WERI-Rb-1 (cell line): Measurements from ENCODE around the gene ZNF19.

Experiments used
- DNase-seq: peaks from one replicate; pipeline ENCODE4 v3.0.0-alpha.2; 2020
- H3K27ac ChIP-seq: fragments of 250-450 bp; sonication (Bioruptor Pico); 2 replicates; pipeline ENCODE4 v1.5.1; 2020; ENCODE audit warnings: mild to moderate bottlenecking, moderate library complexity
- H3K27me3 ChIP-seq: fragments of 250-450 bp; sonication (Bioruptor Pico); 2 replicates; pipeline ENCODE4 v1.5.1; 2021; ENCODE audit warnings: mild to moderate bottlenecking, low read depth, moderate library complexity; ENCODE audit not compliant: insufficient read depth, severe bottlenecking
- H3K36me3 ChIP-seq: fragments of 250-450 bp; sonication (Bioruptor Pico); 2 replicates; pipeline ENCODE4 v1.5.1; 2020; ENCODE audit warnings: mild to moderate bottlenecking, moderate library complexity
- H3K4me3 ChIP-seq: 2 replicates; pipeline ENCODE4 v1.5.1; 2011; ENCODE audit warnings: low read depth, mild to moderate bottlenecking, control low read depth, low read length
- H3K9me3 ChIP-seq: fragments of 250-450 bp; sonication (Bioruptor Pico); 2 replicates; pipeline ENCODE4 v1.5.1; 2021; ENCODE audit warnings: mild to moderate bottlenecking, moderate library complexity; ENCODE audit not compliant: severe bottlenecking
- CTCF ChIP-seq: IDR thresholded peaks from 2 replicates; pipeline ENCODE4 v1.5.1; 2011; ENCODE audit warnings: low read depth, mild to moderate bottlenecking, control low read depth, inconsistent platforms, low read length

The ZNF19 gene

GRCh38 chr16:71440669-71441347 is 48.3 kb downstream of the ZNF19 start:
- H3K4me3 ChIP-seq, result no peak overlapping the region
- TF ChIP-seq CTCF, result peak; percentile 61
- peak; percentile 26 for DNase-seq

GRCh38 chr16:71439523-71439922 is 49.6 kb downstream of the ZNF19 start:
- Histone ChIP-seq H3K36me3 (no peaks in the 10 kb centered on the region), H3K4me3 (no peak overlapping the region), H3K9me3 (no peaks in the 10 kb centered on the region), H3K27ac (no peak overlapping the region), H3K27me3 (no peaks in the 10 kb centered on the region)
- DNase-seq, result no peak
- TF ChIP-seq CTCF, result no peak

More at GRCh38 chr16:71440669-71441347, 48.3 kb downstream of the ZNF19 start:
- Histone ChIP-seq H3K36me3 (no peaks in the 10 kb centered on the region), H3K9me3 (no peaks in the 10 kb centered on the region), H3K27ac (no peak overlapping the region), H3K27me3 (no peaks in the 10 kb centered on the region)

GRCh38 chr16:71436473-71436872 is 52.7 kb downstream of the ZNF19 start:
- TF ChIP-seq CTCF, result no peak
- H3K27ac ChIP-seq, result no peak overlapping the region

GRCh38 chr16:71432906-71433305 is 56.2 kb downstream of the ZNF19 start:
- TF ChIP-seq CTCF, result no peak
- no peak for DNase-seq
- H3K4me3 ChIP-seq, result no peak overlapping the region
- no peaks in the 10 kb centered on the region for H3K9me3 ChIP-seq
- H3K27ac ChIP-seq, result no peak overlapping the region
- no peaks in the 10 kb centered on the region for H3K36me3 ChIP-seq
- no peaks in the 10 kb centered on the region for H3K27me3 ChIP-seq

More at GRCh38 chr16:71436473-71436872, 52.7 kb downstream of the ZNF19 start:
- no peak for DNase-seq
- no peaks in the 10 kb centered on the region for H3K36me3 ChIP-seq
- no peak overlapping the region for H3K4me3 ChIP-seq
- no peaks in the 10 kb centered on the region for H3K27me3 ChIP-seq
- no peaks in the 10 kb centered on the region for H3K9me3 ChIP-seq

- H3K27me3 ChIP-seq, result no peaks in the 10 kb centered on the region
- no peak overlapping the region for H3K27ac ChIP-seq
- no peaks in the 10 kb centered on the region for H3K9me3 ChIP-seq
- no peak overlapping the region for H3K4me3 ChIP-seq
- no peak for TF ChIP-seq CTCF
- no peak for DNase-seq
- no peaks in the 10 kb centered on the region for H3K36me3 ChIP-seq
These were observed 57.1 kb downstream of the ZNF19 start for GRCh38 chr16:71431991-71432390.

GRCh38 chr16:71431176-71431575 is 57.9 kb downstream of the ZNF19 start:
- no peak overlapping the region for H3K27ac ChIP-seq
- no peaks in the 10 kb centered on the region for H3K36me3 ChIP-seq
- no peak overlapping the region for H3K4me3 ChIP-seq
- DNase-seq, result no peak
- no peaks in the 10 kb centered on the region for H3K27me3 ChIP-seq
- no peaks in the 10 kb centered on the region for H3K9me3 ChIP-seq
- TF ChIP-seq CTCF, result no peak
